Measurements from ENCODE around the gene NAGPA. TPM values are rescaled to one million over a fixed set of nuclear protein-coding genes. Genes with fewer than 3 reads are reported as not detected.
A peak's percentile ranks its signal among the peaks of the same experiment; 100 is the strongest.

Gene NAGPA
- total and polyA plus RNA-seq, 2 experiments from 2014 or later = 6.3 to 20.7 TPM

- no peaks in the 10 kb centered on the region for H3K79me2 ChIP-seq (replicated peaks; ENCODE audit: insufficient read depth)
- H3K36me3 Mint-ChIP-seq (ENCODE audit: low read depth) = no peaks in the 10 kb centered on the region
- no peak overlapping the region for H3K27ac ChIP-seq (ENCODE audit: low read depth)
- no peak overlapping the region for H3K4me2 ChIP-seq
- peaks cover 9% of the 10 kb centered on the region; the same call in 2 of the 3 replicates for H3K4me1 Mint-ChIP-seq
- 0 out of 2 replicates have a peak, but pooled peaks cover 4% of the 10 kb centered on the region for H3F3A ChIP-seq (replicated peaks; ENCODE audit: low read depth)
- ATAC-seq (peak; percentile 68), DNase-seq (ENCODE audit: low spot score) (peak; percentile 49)
- H3K9me3 Mint-ChIP-seq = no peaks in the 10 kb centered on the region
- TF ChIP-seq ZNF114 (CRISPR knock-in tag; IDR thresholded peaks at IDR 0.05) (no peak), CTCF (conservative IDR thresholded peaks at IDR 0.05; ENCODE audit: low read depth in 2 of 2) (0 out of 4 replicates have a peak, but pooled peaks of 1 of the 2 experiments have one; percentile 2)
- no peaks in the 10 kb centered on the region for H3K36me3 ChIP-seq (ENCODE audit: insufficient read depth)
- no peak overlapping the region for H2AFZ ChIP-seq
- peak overlapping the region; percentile 54 for H3K27ac Mint-ChIP-seq
- H3K27me3 ChIP-seq (ENCODE audit: insufficient read depth) = no peaks in the 10 kb centered on the region
- H3K27me3 Mint-ChIP-seq (ENCODE audit: insufficient read depth, low read depth, poor library complexity) = peaks cover 8% of the 10 kb centered on the region
- H4K20me1 ChIP-seq (replicated peaks; ENCODE audit: insufficient read depth) = no peaks in the 10 kb centered on the region
- H3K9me2 ChIP-seq (ENCODE audit: insufficient read depth) = no peaks in the 10 kb centered on the region
- H3K4me3 Mint-ChIP-seq = no peak overlapping the region
- no peak overlapping the region for H3K4me3 ChIP-seq
- H3K4me1 ChIP-seq (ENCODE audit: insufficient read depth) = peaks cover 4% of the 10 kb centered on the region; the same call in 1 of the 2 replicates
Observed at GRCh38 chr16:5046914-5047313, 13.2 kb upstream of the NAGPA start.

GRCh38 chr16:5045499-5046115, 11.9 kb upstream of the NAGPA start:
- ATAC-seq (no peak), DNase-seq (ENCODE audit: low spot score) (no peak)
- Histone ChIP-seq H3K79me2 (replicated peaks; ENCODE audit: insufficient read depth) (no peaks in the 10 kb centered on the region), H3F3A (replicated peaks; ENCODE audit: low read depth) (0 out of 2 replicates have a peak, but pooled peaks cover 4% of the 10 kb centered on the region), H3K36me3 (ENCODE audit: insufficient read depth) (no peaks in the 10 kb centered on the region), H3K4me1 (ENCODE audit: insufficient read depth) (peaks cover 4% of the 10 kb centered on the region; the same call in 1 of the 2 replicates), H4K20me1 (replicated peaks; ENCODE audit: insufficient read depth) (no peaks in the 10 kb centered on the region), H3K27ac (ENCODE audit: low read depth) (no peak overlapping the region), H3K27me3 (ENCODE audit: insufficient read depth) (no peaks in the 10 kb centered on the region), H3K9me2 (ENCODE audit: insufficient read depth) (no peaks in the 10 kb centered on the region), H3K4me3 (no peak overlapping the region), H3K4me2 (no peak overlapping the region), H2AFZ (no peak overlapping the region)
- H3K4me1 Mint-ChIP-seq = peaks cover 9% of the 10 kb centered on the region; the same call in 2 of the 3 replicates
- no peaks in the 10 kb centered on the region for H3K9me3 Mint-ChIP-seq
- 0 out of 2 replicates have a peak overlapping the region, but pooled peaks have one; percentile 28 for H3K27ac Mint-ChIP-seq
- H3K36me3 Mint-ChIP-seq (ENCODE audit: low read depth) = no peaks in the 10 kb centered on the region
- H3K27me3 Mint-ChIP-seq (ENCODE audit: insufficient read depth, low read depth, poor library complexity) = peaks cover 8% of the 10 kb centered on the region
- no peak overlapping the region for H3K4me3 Mint-ChIP-seq
- TF ChIP-seq EZH2 (IDR thresholded peaks at IDR 0.05; ENCODE audit: low read depth, unreplicated experiment) (no peak), ZNF331 (CRISPR knock-in tag; IDR thresholded peaks at IDR 0.05; ENCODE audit: low read depth) (no peak), CREB1 (CRISPR knock-in tag; IDR thresholded peaks at IDR 0.05; ENCODE audit: low read depth) (no peak), ZNF114 (CRISPR knock-in tag; IDR thresholded peaks at IDR 0.05) (no peak), ZNF462 (CRISPR knock-in tag; IDR thresholded peaks at IDR 0.05) (no peak), JUNB (IDR thresholded peaks at IDR 0.05; ENCODE audit: unreplicated experiment) (no peak), CTCF (conservative IDR thresholded peaks at IDR 0.05; ENCODE audit: low read depth in 2 of 2) (no peak), POLR2AphosphoS5 (IDR thresholded peaks at IDR 0.05; ENCODE audit: low read depth) (no peak), NANOG (IDR thresholded peaks at IDR 0.05; ENCODE audit: borderline replicate concordance) (no peak), STAT1 (IDR thresholded peaks at IDR 0.05; ENCODE audit: unreplicated experiment) (no peak)
